ENCODE data around the gene TRAF3.

GRCh38 chr14:102932484-102933248, 155.4 kb downstream of the TRAF3 start:
- TF ChIP-seq CTCF (IDR thresholded peaks at IDR 0.05) (no peak), KAT7 (CRISPR knock-in tag; IDR thresholded peaks at IDR 0.05; ENCODE audit: borderline replicate concordance) (no peak), ZNF512 (CRISPR knock-in tag; IDR thresholded peaks at IDR 0.05; ENCODE audit: borderline replicate concordance) (no peak), CBFB (CRISPR knock-in tag; IDR thresholded peaks at IDR 0.05; ENCODE audit: low read depth) (no peak), E2F1 (CRISPR knock-in tag; IDR thresholded peaks at IDR 0.05) (no peak), E2F4 (CRISPR knock-in tag; IDR thresholded peaks at IDR 0.05; ENCODE audit: borderline replicate concordance, low read depth) (no peak), ZSCAN18 (CRISPR knock-in tag; IDR thresholded peaks at IDR 0.05) (no peak), PREB (CRISPR knock-in tag; IDR thresholded peaks at IDR 0.05; ENCODE audit: borderline replicate concordance) (no peak), PRDM15 (CRISPR knock-in tag; IDR thresholded peaks at IDR 0.05) (no peak), NFYB (CRISPR knock-in tag; conservative IDR thresholded peaks at IDR 0.05; ENCODE audit: low read depth) (no peak), ETV6 (CRISPR knock-in tag; IDR thresholded peaks at IDR 0.05) (no peak), ATF3 (CRISPR knock-in tag; conservative IDR thresholded peaks at IDR 0.05) (no peak)

All from WTC11 (cell line).